SK-N-SH treated with all-trans-retinoic acid at 6 μM for 48 hours (cell line): ENCODE measurements around the gene SERPINE2.

Source experiments
- ATAC-seq: fragments of 200-7000 bp; cut with Tn5 transposase; 3 replicates; pipeline ENCODE4 v1.9.1; 2020; ENCODE audit warnings: mild to moderate bottlenecking, moderate library complexity
- BACH2 ChIP-seq: fragments of 250-450 bp; sonication (Bioruptor Pico); IDR thresholded peaks from 2 replicates; pipeline ENCODE4 v1.9.0; 2021; ENCODE audit warnings: mild to moderate bottlenecking, borderline replicate concordance
- CREB5 ChIP-seq: fragments of 250-450 bp; sonication (Bioruptor Pico); IDR thresholded peaks from 2 replicates; pipeline ENCODE4 v1.5.1; 2020; ENCODE audit warnings: low read depth, mild to moderate bottlenecking, moderate library complexity
- CSDC2 ChIP-seq: fragments of 250-450 bp; sonication (Bioruptor Pico); IDR thresholded peaks from 2 replicates; pipeline ENCODE4 v1.5.0; 2020; ENCODE audit warnings: mild to moderate bottlenecking, moderate library complexity
- CSRNP3 ChIP-seq: fragments of 250-450 bp; sonication (Bioruptor Pico); IDR thresholded peaks from 2 replicates; pipeline ENCODE4 v1.5.1; 2021; ENCODE audit warnings: mild to moderate bottlenecking, moderate library complexity
- ESRRG ChIP-seq: fragments of 250-450 bp; sonication (Bioruptor Pico); IDR thresholded peaks from 2 replicates; pipeline ENCODE4 v1.6.1; 2021; ENCODE audit warnings: mild to moderate bottlenecking
- GLIS3 ChIP-seq: fragments of 250-450 bp; sonication (Bioruptor Pico); IDR thresholded peaks from 2 replicates; pipeline ENCODE4 v1.5.0; 2020; ENCODE audit warnings: mild to moderate bottlenecking, moderate library complexity
- ISL1 ChIP-seq: fragments of 250-450 bp; sonication (Bioruptor Pico); IDR thresholded peaks from 2 replicates; pipeline ENCODE4 v2.1.2; 2022; ENCODE audit warnings: mild to moderate bottlenecking, moderate library complexity
- PATZ1 ChIP-seq: fragments of 250-450 bp; sonication (Bioruptor Pico); IDR thresholded peaks from 2 replicates; pipeline ENCODE4 v1.8.0; 2020; ENCODE audit warnings: mild to moderate bottlenecking, moderate library complexity, borderline replicate concordance
- PPARA ChIP-seq: fragments of 250-450 bp; sonication (Bioruptor Pico); IDR thresholded peaks from 2 replicates; pipeline ENCODE4 v1.5.0; 2020; ENCODE audit warnings: mild to moderate bottlenecking, borderline replicate concordance
- SNAI2 ChIP-seq: fragments of 250-450 bp; sonication (Bioruptor Pico); IDR thresholded peaks from 2 replicates; pipeline ENCODE4 v1.5.0; 2020; ENCODE audit warnings: mild to moderate bottlenecking, moderate library complexity
- TCF4 ChIP-seq: fragments of 250-450 bp; sonication (Bioruptor Pico); IDR thresholded peaks from 2 replicates; pipeline ENCODE4 v1.8.0; 2021; ENCODE audit warnings: mild to moderate bottlenecking, moderate library complexity, borderline replicate concordance
- TOX ChIP-seq: fragments of 250-450 bp; sonication (Bioruptor Pico); IDR thresholded peaks from 2 replicates; pipeline ENCODE4 v1.8.0; 2021; ENCODE audit warnings: mild to moderate bottlenecking, moderate library complexity, borderline replicate concordance
- TSHZ2 ChIP-seq: fragments of 250-450 bp; sonication (Bioruptor Pico); IDR thresholded peaks from 2 replicates; pipeline ENCODE4 v1.5.0; 2020; ENCODE audit warnings: mild to moderate bottlenecking, moderate library complexity
- ZC3H10 ChIP-seq: fragments of 250-450 bp; sonication (Bioruptor Pico); IDR thresholded peaks from 2 replicates; pipeline ENCODE4 v1.5.1; 2021; ENCODE audit warnings: mild to moderate bottlenecking, moderate library complexity
- ZFP3 ChIP-seq: fragments of 250-450 bp; sonication (Bioruptor Pico); IDR thresholded peaks from 2 replicates; pipeline ENCODE4 v1.5.0; 2020; ENCODE audit warnings: mild to moderate bottlenecking, moderate library complexity
- ZFP30 ChIP-seq: fragments of 450-650 bp; formaldehyde crosslinking; IDR thresholded peaks from 2 replicates; pipeline ENCODE4 v1.5.0; 2022; ENCODE audit warnings: mild to moderate bottlenecking, moderate library complexity
- ZNF8 ChIP-seq: fragments of 450-650 bp; formaldehyde crosslinking; IDR thresholded peaks from 2 replicates; pipeline ENCODE4 v1.5.0; 2020; ENCODE audit warnings: mild to moderate bottlenecking, moderate library complexity

Gene SERPINE2

GRCh38 chr2:224031358-224031970, 7.6 kb downstream of the SERPINE2 start:
- TF ChIP-seq PPARA (CRISPR knock-in tag) (no peak), CSRNP3 (CRISPR knock-in tag) (no peak), TSHZ2 (no peak), ESRRG (CRISPR knock-in tag) (no peak), SNAI2 (CRISPR knock-in tag) (no peak), ISL1 (CRISPR knock-in tag) (no peak), GLIS3 (no peak), CREB5 (no peak), ZNF8 (CRISPR knock-in tag) (no peak), ZFP30 (CRISPR knock-in tag) (no peak), ZC3H10 (no peak), PATZ1 (no peak)
- no peak; the same call in 2 of the 3 replicates for ATAC-seq

GRCh38 chr2:224030786-224031185, 8.3 kb downstream of the SERPINE2 start:
- no peak for TF ChIP-seq ZFP30 (CRISPR knock-in tag)
- no peak for TF ChIP-seq CREB5
- TF ChIP-seq TSHZ2, result no peak
- TF ChIP-seq CSDC2 (CRISPR knock-in tag), result no peak
- TF ChIP-seq PPARA (CRISPR knock-in tag), result no peak
- no peak for TF ChIP-seq ZFP3
- no peak for TF ChIP-seq TCF4 (CRISPR knock-in tag)
- no peak for TF ChIP-seq CSRNP3 (CRISPR knock-in tag)
- no peak for TF ChIP-seq PATZ1
- TF ChIP-seq ISL1 (CRISPR knock-in tag), result no peak
- no peak for TF ChIP-seq TOX (CRISPR knock-in tag)
- TF ChIP-seq BACH2, result no peak
- no peak for TF ChIP-seq GLIS3
- ATAC-seq, result no peak
